Endothelial cell of umbilical vein (primary cell): ENCODE data around the gene IPO11. TPM values are rescaled to one million over a fixed set of nuclear protein-coding genes. Genes with fewer than 3 reads are reported as not detected.
A peak's percentile ranks its signal among the peaks of the same experiment; 100 is the strongest.

Experiments
- BruUV-seq: library from RNA; stranded (reverse); fragments of 400-500 nt; replicated peaks from 2 replicates; lab custom pipeline; 2021; lab: Mats Ljungman, UMichigan
- CTCF ChIA-PET: fragments of 300-600, 350-600 bp; sonication (Branson Sonifier 250); formaldehyde crosslinking; loops from one replicate; lab custom pipeline; 2021; ENCODE audit warnings: antibody characterized with exemption, inconsistent platforms; lab: Charles Lee
- POLR2A ChIA-PET: fragments of 300-600, 350-600 bp; sonication (Branson Sonifier 250); formaldehyde crosslinking; loops from one replicate; lab custom pipeline; 2021; ENCODE audit warnings: antibody characterized with exemption, inconsistent platforms; lab: Charles Lee
- DNase-seq: peaks from one replicate; pipeline ENCODE4 v3.0.0-alpha.2; 2011; ENCODE audit warnings: low read depth, low spot score
- FAIRE-seq: peaks from 2 replicates; lab custom pipeline; 2011; peaks lifted over from hg19 to GRCh38; lab: Jason Lieb, UNC
- H2AFZ ChIP-seq: 2 replicates; pipeline ENCODE4 v1.6.0; 2012; ENCODE audit warnings: low read depth, low read length, control low read depth, inconsistent platforms
- H3K27ac ChIP-seq: 2 replicates; pipeline ENCODE4 v1.5.1; 2011; ENCODE audit warnings: low read depth, mild to moderate bottlenecking, control low read depth, low read length, moderate library complexity; ENCODE audit not compliant: insufficient read depth
- H3K27me3 ChIP-seq, 2 experiments: 2 replicates each; pipeline versions ENCODE4 v1.6.0 to v1.6.1; 2011; ENCODE audit warnings: low read length in 2 of 2, mixed read lengths in 1 of 2; ENCODE audit not compliant: control insufficient read depth in 2 of 2, insufficient read depth in 2 of 2
- H3K36me3 ChIP-seq, 2 experiments: 2 replicates in 1 of 2; 3 replicates in 1 of 2; pipeline ENCODE4 v1.5.1; 2011; ENCODE audit warnings: low read length in 2 of 2, mild to moderate bottlenecking in 1 of 2, moderate library complexity in 1 of 2; ENCODE audit not compliant: control insufficient read depth in 2 of 2, insufficient read depth in 2 of 2; ENCODE audit errors: extremely low read depth in 1 of 2
- H3K4me1 ChIP-seq: 3 replicates; pipeline ENCODE4 v1.5.1; 2011; ENCODE audit warnings: mild to moderate bottlenecking, low read length; ENCODE audit not compliant: control insufficient read depth, insufficient read depth; ENCODE audit errors: extremely low read depth
- H3K4me2 ChIP-seq: 2 replicates; pipeline ENCODE4 v1.6.1; 2011; ENCODE audit warnings: low read length, control low read depth, mixed read lengths; ENCODE audit not compliant: insufficient read depth
- H3K4me3 ChIP-seq, 3 experiments: fragments of 200-600 bp in 1 of 3; sonication (generic), shearing (Covaris generic) in 1 of 3; replicated peaks in 1 of 3; 2 replicates each; pipeline ENCODE4 v1.5.1; 2011 to 2016; ENCODE audit warnings: control low read depth in 3 of 3, low read length in 3 of 3, mild to moderate bottlenecking in 2 of 3, inconsistent platforms in 1 of 3, low read depth in 1 of 3, moderate library complexity in 1 of 3; ENCODE audit not compliant: insufficient read depth in 1 of 3
- H3K79me2 ChIP-seq: 2 replicates; pipeline ENCODE4 v1.6.0; 2012; ENCODE audit warnings: low read length, inconsistent platforms; ENCODE audit not compliant: control insufficient read depth, insufficient read depth
- H3K9ac ChIP-seq: replicated peaks from 2 replicates; pipeline ENCODE3; 2011; ENCODE audit warnings: low read length, control low read depth; ENCODE audit not compliant: insufficient read depth; ENCODE audit errors: extremely low read depth
- H3K9me1 ChIP-seq: replicated peaks from 3 replicates; pipeline ENCODE4 v1.6.0; 2011; ENCODE audit warnings: mild to moderate bottlenecking, low read length; ENCODE audit not compliant: control insufficient read depth, insufficient read depth; ENCODE audit errors: extremely low read depth
- H3K9me3 ChIP-seq: replicated peaks from 2 replicates; pipeline ENCODE4 v1.5.1; 2012; ENCODE audit warnings: low read length, inconsistent platforms; ENCODE audit not compliant: control insufficient read depth, insufficient read depth
- H4K20me1 ChIP-seq: replicated peaks from 2 replicates; pipeline ENCODE3; 2011; ENCODE audit warnings: mild to moderate bottlenecking, low read length; ENCODE audit not compliant: control insufficient read depth, insufficient read depth; ENCODE audit errors: extremely low read depth
- EZH2 ChIP-seq: IDR thresholded peaks from 2 replicates; pipeline ENCODE4 v1.6.1; 2012; ENCODE audit warnings: borderline replicate concordance, low read depth, mild to moderate bottlenecking, moderate library complexity, low read length, inconsistent platforms; ENCODE audit not compliant: severe bottlenecking
- GATA2 ChIP-seq: IDR thresholded peaks from 2 replicates; pipeline ENCODE4 v1.7.0; 2011; ENCODE audit warnings: low read depth, mild to moderate bottlenecking, moderate library complexity, mixed read lengths, low read length; ENCODE audit not compliant: insufficient read length, insufficient read depth
- MYC ChIP-seq: IDR thresholded peaks from one replicate; pipeline ENCODE4 v1.6.1; 2011; ENCODE audit warnings: mild to moderate bottlenecking, low read depth, low read length
- POLR2A ChIP-seq: IDR thresholded peaks from 2 replicates; pipeline ENCODE4 v1.6.1; 2012; ENCODE audit warnings: low read depth, mild to moderate bottlenecking, control low read depth, low read length
- POLR2AphosphoS5 ChIP-seq: IDR thresholded peaks from 2 replicates; pipeline ENCODE4 v1.6.1; 2012; ENCODE audit warnings: low read depth, mild to moderate bottlenecking, control low read depth, low read length, moderate library complexity; ENCODE audit not compliant: insufficient read depth
- dilution Hi-C: fragments of 300-500 bp; cut with MboI; formaldehyde crosslinking; loops from one replicate; pipeline ENCODE4 v1.15.0; 2019; ENCODE audit warnings: low sequenced_read_pairs; ENCODE audit not compliant: extremely low pct_ligation_motif_present
- intact Hi-C: fragments of 100-400 bp; cut with micrococcal nuclease; formaldehyde crosslinking; loops from one replicate; pipeline ENCODE4 v1.10.0; 2022
- polyA plus RNA-seq, 4 experiments: library from polyadenylated mRNA; depleted of rRNA in 3 of 4; stranded (reverse) in 3 of 4; unstranded in 1 of 4; fragments of >200 nt; gene quantifications; 2 replicates each; pipeline versions ENCODE4 v1.2.1 to v1.2.3, GENCODE V29; 2011 to 2012; ENCODE audit warnings: missing spikeins in 1 of 4
- total RNA-seq: library from RNA; stranded (reverse); gene quantifications from 2 replicates; pipeline ENCODE4 v1.2.3, GENCODE V29; 2021
- TF ChIP-seq, protein P1 (sequence below): IDR thresholded peaks from 2 replicates; pipeline ENCODE4 v1.6.1; 2011; ENCODE audit not compliant: insufficient read depth, insufficient read length
- TF ChIP-seq, protein P2 (sequence below), 2 donors: IDR thresholded peaks; 1 replicate in 1 of 2; 2 replicates in 1 of 2; pipeline ENCODE4 v1.5.1; 2011; ENCODE audit warnings: low read length in 2 of 2, mild to moderate bottlenecking in 2 of 2, moderate library complexity in 2 of 2, control low read depth in 1 of 2, inconsistent platforms in 1 of 2, low read depth in 1 of 2; ENCODE audit not compliant: insufficient read depth in 1 of 2; ENCODE audit errors: extremely low read depth in 1 of 2

IPO11 gene
- total and polyA plus RNA-seq, 2 donors (not counting 3 experiments of a cell fraction or from before 2014, with no cell fraction given) = 38.5 to 80.9 TPM

DNA sequence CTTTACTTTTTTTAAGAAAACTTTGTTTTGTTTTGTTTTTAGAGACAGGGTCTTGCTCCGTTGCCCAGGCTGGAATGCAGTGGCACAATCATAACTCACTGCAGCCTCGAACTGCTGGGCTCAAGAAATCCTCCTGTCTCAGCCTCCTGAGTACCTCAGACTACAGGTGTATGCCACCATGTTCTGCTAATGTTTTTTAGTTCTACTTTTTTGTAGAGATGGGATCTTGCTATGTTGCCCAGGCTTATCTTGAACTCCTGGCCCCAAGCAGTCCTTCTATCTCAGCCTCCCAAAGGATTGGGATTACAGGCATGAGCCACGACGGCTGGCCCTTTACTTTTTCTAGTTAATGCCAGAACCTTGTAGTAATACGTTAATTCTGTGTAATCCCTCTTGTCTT is 36.0 kb downstream of the IPO11 start:
- H3K9ac ChIP-seq = no peak overlapping the region
- no peaks in the 10 kb centered on the region for H3K4me1 ChIP-seq
- TF ChIP-seq EZH2 = no peak
- H3K27me3 ChIP-seq = no peaks in the 10 kb centered on the region
- H3K4me2 ChIP-seq = no peak overlapping the region
- CTCF ChIA-PET = interaction anchor here (1.5 to 4.3 kb wide), 3 partner anchors 9 to 330 kb away, joined by 3 to 32 read pairs (median 11); no protein-coding TSS in a partner anchor
- no TSS peak for BruUV-seq
- no peak for FAIRE-seq
- no peak overlapping the region for H2AFZ ChIP-seq
- no peaks in the 10 kb centered on the region for H3K9me3 ChIP-seq
- no peaks in the 10 kb centered on the region for H3K79me2 ChIP-seq
- dilution Hi-C loops (no loop called here), intact Hi-C loops (loop anchor here (10.0 kb wide), 1 partner anchor 1516 kb away; the partner anchor contains the start of gene HTR1A)
- POLR2A ChIA-PET = no interaction called here
- H3K9me1 ChIP-seq = no peaks in the 10 kb centered on the region
- peaks cover 2 to 3% of the 10 kb centered on the region in 2 experiments for H3K36me3 ChIP-seq
- H3K4me3 ChIP-seq = no peak overlapping the region
- no peak for DNase-seq
- no peaks in the 10 kb centered on the region for H4K20me1 ChIP-seq
- H3K27ac ChIP-seq = no peak overlapping the region

DNA sequence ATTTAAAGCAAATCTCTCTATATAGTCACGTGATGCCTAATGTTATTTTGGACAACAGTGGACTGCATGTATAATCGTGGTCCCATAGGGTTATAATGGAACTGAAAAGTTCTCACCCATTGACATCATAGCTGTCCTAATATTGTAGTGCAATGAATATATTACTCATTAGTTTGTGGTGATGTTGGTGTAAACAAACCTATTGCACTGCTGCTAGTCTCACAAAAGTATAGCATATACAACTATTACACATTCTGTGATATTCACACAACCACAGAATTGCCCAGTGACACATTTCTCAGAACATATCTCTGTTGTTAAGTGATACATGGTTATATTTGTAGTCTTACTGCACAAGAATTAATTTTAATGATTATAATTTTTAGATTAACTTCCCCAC is 37.7 kb downstream of the IPO11 start:
- intact Hi-C loops (no loop called here), dilution Hi-C loops (no loop called here)
- Histone ChIP-seq H3K79me2 (no peaks in the 10 kb centered on the region), H3K9me1 (no peaks in the 10 kb centered on the region), H2AFZ (no peak overlapping the region), H4K20me1 (no peaks in the 10 kb centered on the region), H3K36me3 (peaks cover 2 to 3% of the 10 kb centered on the region in 2 experiments), H3K4me2 (no peak overlapping the region), H3K27ac (no peak overlapping the region), H3K9ac (peak overlapping the region; percentile 15), H3K4me3 (no peak overlapping the region), H3K4me1 (no peaks in the 10 kb centered on the region), H3K27me3 (no peaks in the 10 kb centered on the region), H3K9me3 (no peaks in the 10 kb centered on the region)
- ChIA-PET POLR2A (no interaction called here), CTCF (interaction anchor here (0.7 to 4.3 kb wide), 5 partner anchors 9 to 328 kb away, joined by 3 to 32 read pairs (median 6); no protein-coding TSS in a partner anchor)
- TF ChIP-seq POLR2A (no peak), POLR2AphosphoS5 (no peak), EZH2 (no peak), GATA2 (no peak), MYC (no peak)
- TF ChIP-seq, protein P1, sequence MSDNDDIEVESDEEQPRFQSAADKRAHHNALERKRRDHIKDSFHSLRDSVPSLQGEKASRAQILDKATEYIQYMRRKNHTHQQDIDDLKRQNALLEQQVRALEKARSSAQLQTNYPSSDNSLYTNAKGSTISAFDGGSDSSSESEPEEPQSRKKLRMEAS = no peak
- TF ChIP-seq, protein P2, sequence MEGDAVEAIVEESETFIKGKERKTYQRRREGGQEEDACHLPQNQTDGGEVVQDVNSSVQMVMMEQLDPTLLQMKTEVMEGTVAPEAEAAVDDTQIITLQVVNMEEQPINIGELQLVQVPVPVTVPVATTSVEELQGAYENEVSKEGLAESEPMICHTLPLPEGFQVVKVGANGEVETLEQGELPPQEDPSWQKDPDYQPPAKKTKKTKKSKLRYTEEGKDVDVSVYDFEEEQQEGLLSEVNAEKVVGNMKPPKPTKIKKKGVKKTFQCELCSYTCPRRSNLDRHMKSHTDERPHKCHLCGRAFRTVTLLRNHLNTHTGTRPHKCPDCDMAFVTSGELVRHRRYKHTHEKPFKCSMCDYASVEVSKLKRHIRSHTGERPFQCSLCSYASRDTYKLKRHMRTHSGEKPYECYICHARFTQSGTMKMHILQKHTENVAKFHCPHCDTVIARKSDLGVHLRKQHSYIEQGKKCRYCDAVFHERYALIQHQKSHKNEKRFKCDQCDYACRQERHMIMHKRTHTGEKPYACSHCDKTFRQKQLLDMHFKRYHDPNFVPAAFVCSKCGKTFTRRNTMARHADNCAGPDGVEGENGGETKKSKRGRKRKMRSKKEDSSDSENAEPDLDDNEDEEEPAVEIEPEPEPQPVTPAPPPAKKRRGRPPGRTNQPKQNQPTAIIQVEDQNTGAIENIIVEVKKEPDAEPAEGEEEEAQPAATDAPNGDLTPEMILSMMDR (IDR thresholded peaks at IDR 0.05; ENCODE audit: extremely low read depth in 1 of 2, insufficient read depth in 1 of 2, low read depth in 1 of 2, low read length in 2 of 2) = no peak
- FAIRE-seq (no peak), DNase-seq (no peak)
- BruUV-seq = no TSS peak
